SK-N-SH (cell line): ENCODE results near the gene TFEB.

ENCODE experiments used
- CTCF ChIP-seq: fragments of 200-600 bp; sonication (generic); IDR thresholded peaks from 2 replicates; pipeline ENCODE4 v1.6.1; 2017; ENCODE audit warnings: antibody characterized with exemption, mild to moderate bottlenecking, moderate library complexity
- ELF1 ChIP-seq: IDR thresholded peaks from 2 replicates; pipeline ENCODE4 v1.4.0; 2012
- EP300 ChIP-seq, 2 experiments: IDR thresholded peaks; 2 replicates each; pipeline versions ENCODE4 v1.4.0 to v1.6.1; 2012; ENCODE audit warnings: borderline replicate concordance in 1 of 2, low read depth in 1 of 2, low read length in 1 of 2
- FOXM1 ChIP-seq: IDR thresholded peaks from 2 replicates; pipeline ENCODE4 v1.4.0; 2012; ENCODE audit warnings: low read depth, mild to moderate bottlenecking
- JUND ChIP-seq: IDR thresholded peaks from 2 replicates; pipeline ENCODE4 v1.4.0; 2012
- POLR2AphosphoS5 ChIP-seq: IDR thresholded peaks from 2 replicates; pipeline ENCODE4 v1.6.1; 2012; ENCODE audit warnings: low read depth, low read length
- TAF1 ChIP-seq: IDR thresholded peaks from 2 replicates; pipeline ENCODE4 v1.6.1; 2012; ENCODE audit warnings: low read depth, mild to moderate bottlenecking, low read length, moderate library complexity, borderline replicate concordance
- TEAD4 ChIP-seq: IDR thresholded peaks from 2 replicates; pipeline ENCODE4 v1.4.0; 2012; ENCODE audit warnings: mild to moderate bottlenecking, borderline replicate concordance; ENCODE audit not compliant: insufficient read depth
- ZBTB33 ChIP-seq: IDR thresholded peaks from 2 replicates; pipeline ENCODE4 v1.4.0; 2012; ENCODE audit warnings: low read depth, borderline replicate concordance

- no peak for TF ChIP-seq EP300 (IDR thresholded peaks at IDR 0.05; ENCODE audit: borderline replicate concordance in 1 of 2, low read depth in 1 of 2, low read length in 1 of 2)
- no peak for TF ChIP-seq ELF1
- TF ChIP-seq JUND, result no peak
- no peak for TF ChIP-seq ZBTB33
- TF ChIP-seq POLR2AphosphoS5, result no peak
- no peak for TF ChIP-seq CTCF
- TF ChIP-seq TAF1, result no peak
- TF ChIP-seq TEAD4, result no peak
- no peak for TF ChIP-seq FOXM1
Measured at GRCh38 chr6:41775293-41775882, 40.0 kb upstream of the TFEB start.
